ENCODE results near the gene FRG2B. TPM values are rescaled to one million over a fixed set of nuclear protein-coding genes. Genes with fewer than 3 reads are reported as not detected.
"Not testable (repeated sequence)": the region's sequence is repeated elsewhere in the genome, so short reads cannot be mapped to it uniquely, and the experiment has no call there.

The FRG2B gene
- total RNA-seq, 1 donor from 2014 or later, result not detected

DNA sequence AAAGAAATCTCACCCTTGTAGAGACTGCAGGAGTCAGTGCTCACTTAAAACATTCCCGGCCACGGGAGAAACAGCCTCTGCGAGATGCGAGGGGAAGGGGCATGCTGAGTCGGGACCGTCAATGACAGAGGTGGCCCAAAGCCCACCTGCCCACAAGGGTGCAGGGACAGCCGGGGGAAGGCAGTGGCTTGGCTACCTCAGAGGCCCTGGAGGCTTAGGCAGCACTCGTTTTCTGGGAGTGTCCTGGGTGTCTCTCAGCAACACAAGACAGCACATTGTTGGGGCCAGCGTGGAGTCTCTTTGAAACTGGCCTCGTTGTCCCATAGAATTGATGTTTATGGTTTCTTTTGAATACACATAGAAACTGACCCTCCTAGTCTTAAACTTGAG, 35.6 kb downstream of the FRG2B start:
- POLR2A ChIA-PET, result no interaction called here
- Mint-ChIP-seq H3K4me3 (no peak overlapping the region), H3K9me3 (peaks cover 2% of the 10 kb centered on the region), H3K4me1 (no peaks in the 10 kb centered on the region), H3K27me3 (peaks cover 19% of the 10 kb centered on the region), H3K36me3 (ENCODE audit: low read depth) (no peaks in the 10 kb centered on the region), H3K27ac (no peak overlapping the region)
- intact Hi-C loops (cut with micrococcal nuclease), result no loop called here
- no peak for ATAC-seq (ENCODE audit: low read depth)
- no peak for DNase-seq
- TF ChIP-seq CTCF (IDR thresholded peaks at IDR 0.05), result no peak
- CTCF ChIA-PET, result no interaction called here

DNA sequence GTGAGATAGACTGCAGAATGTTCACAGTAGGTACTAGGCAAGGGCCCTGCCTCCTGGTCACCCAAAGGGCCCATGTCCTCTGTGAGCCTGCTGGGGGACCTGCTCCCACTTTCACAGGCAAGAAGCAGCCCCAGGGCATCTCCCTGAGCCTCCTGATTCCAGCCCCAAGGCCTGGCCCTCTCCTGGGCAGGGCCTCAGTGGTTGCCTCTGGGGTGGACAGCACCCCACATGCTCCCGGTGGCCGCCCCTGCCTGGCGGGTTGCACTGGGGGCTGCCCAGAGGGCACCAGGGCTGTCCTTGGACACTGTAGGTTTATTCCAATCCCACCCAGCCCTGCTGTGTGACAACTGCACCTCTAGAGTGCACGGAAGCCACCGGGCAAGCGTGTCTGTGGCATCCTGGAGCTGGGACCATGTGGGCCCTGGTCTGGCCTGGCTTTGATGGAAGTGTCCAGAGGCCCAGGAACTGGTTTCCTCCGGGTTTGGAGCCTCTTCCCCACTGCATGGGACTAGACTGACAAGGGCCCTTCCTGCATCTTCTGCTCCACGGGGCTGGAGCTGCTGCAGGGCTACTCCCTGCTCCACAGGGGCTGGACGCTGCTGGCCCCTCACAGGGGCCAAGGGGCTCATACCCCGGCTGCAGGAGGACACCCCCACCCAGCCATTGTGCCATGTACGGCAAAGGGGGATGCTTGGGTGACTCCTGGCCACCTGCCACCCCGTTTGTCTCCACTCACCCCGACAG, 36.2 kb downstream of the FRG2B start:
- ChIA-PET CTCF (no interaction called here), POLR2A (no interaction called here)
- intact Hi-C loops (cut with micrococcal nuclease), result no loop called here
- no peaks in the 10 kb centered on the region for H3K36me3 Mint-ChIP-seq (ENCODE audit: low read depth)
- no peak overlapping the region for H3K27ac Mint-ChIP-seq
- DNase-seq (no peak), ATAC-seq (ENCODE audit: low read depth) (no peak)
- peaks cover 15% of the 10 kb centered on the region for H3K27me3 Mint-ChIP-seq
- H3K9me3 Mint-ChIP-seq, result peaks cover 2% of the 10 kb centered on the region
- no peak overlapping the region for H3K4me3 Mint-ChIP-seq
- no peak for TF ChIP-seq CTCF (IDR thresholded peaks at IDR 0.05)
- no peaks in the 10 kb centered on the region for H3K4me1 Mint-ChIP-seq

GRCh38 chr10:133577037-133577436, 49.6 kb downstream of the FRG2B start:
- H3K27ac Mint-ChIP-seq; DNase-seq; H3K36me3 Mint-ChIP-seq (ENCODE audit: low read depth); H3K27me3 Mint-ChIP-seq; H3K4me3 Mint-ChIP-seq; H3K4me1 Mint-ChIP-seq; ATAC-seq (ENCODE audit: low read depth); intact Hi-C loops (cut with micrococcal nuclease); CTCF ChIA-PET; POLR2A ChIA-PET: not testable (repeated sequence)
- peaks cover 16% of the 10 kb centered on the region for H3K9me3 Mint-ChIP-seq

Other genes starting within 250 kb of the FRG2B start
- 14.1 and 16.9 TPM in 2 replicates for gene PAOX, start 247.5 kb downstream of the FRG2B start, total RNA-seq
- 67.6 and 83.1 TPM in 2 replicates for gene MTG1, start 232.6 kb downstream of the FRG2B start, total RNA-seq
- gene SPRN, start 202.2 kb downstream of the FRG2B start, total RNA-seq, result not detected in 2 replicates
- gene SCART1, start 172.8 kb downstream of the FRG2B start, total RNA-seq, result 2.8 TPM in 2 replicates
- gene CYP2E1, start 99.4 kb downstream of the FRG2B start, total RNA-seq, result 0.64 and 1.1 TPM in 2 replicates
- 0.17 TPM in 1 of 2 replicates, not detected in the other for gene SYCE1, start 61.2 kb downstream of the FRG2B start, total RNA-seq